ENCODE results near the gene LUC7L3. TPM values are rescaled to one million over a fixed set of nuclear protein-coding genes. Genes with fewer than 3 reads are reported as not detected.

LUC7L3 gene
- total and polyA plus RNA-seq, 8 donors, result 76.1 to 831 (median 643) TPM

- H3K4me3 ChIP-seq, result no peak overlapping the region
- no peak for TF ChIP-seq CTCF (IDR thresholded peaks at IDR 0.05)
- H3K27me3 ChIP-seq, result no peaks in the 10 kb centered on the region
- no peaks in the 10 kb centered on the region for H3K36me3 ChIP-seq
- H3K27ac ChIP-seq, result no peak overlapping the region
- DNase-seq, result no peak
- no peaks in the 10 kb centered on the region for H3K9me3 ChIP-seq
- intact Hi-C loops (cut with DNase I), result no loop called here
- H3K4me1 ChIP-seq, result peaks cover 11 to 46% of the 10 kb centered on the region in 2 donors
- no peak for ATAC-seq
These were observed 9.4 kb upstream of the LUC7L3 start for GRCh38 chr17:50710025-50710424.

- ATAC-seq (no peak), DNase-seq (no peak)
- H3K36me3 ChIP-seq, result no peaks in the 10 kb centered on the region
- no peak for TF ChIP-seq CTCF (IDR thresholded peaks at IDR 0.05)
- no peaks in the 10 kb centered on the region for H3K9me3 ChIP-seq
- peaks cover 11 to 40% of the 10 kb centered on the region in 2 donors for H3K4me1 ChIP-seq
- no peaks in the 10 kb centered on the region for H3K27me3 ChIP-seq
- no peak overlapping the region for H3K27ac ChIP-seq
- intact Hi-C loops (cut with DNase I), result no loop called here
- H3K4me3 ChIP-seq, result no peak overlapping the region
These were observed 8.8 kb upstream of the LUC7L3 start for GRCh38 chr17:50710650-50711049.

- ATAC-seq (no peak), DNase-seq (no peak)
- no peaks in the 10 kb centered on the region for H3K36me3 ChIP-seq
- peaks cover 11 to 38% of the 10 kb centered on the region in 2 donors for H3K4me1 ChIP-seq
- intact Hi-C loops (cut with DNase I), result no loop called here
- no peak overlapping the region for H3K27ac ChIP-seq
- H3K4me3 ChIP-seq, result no peak overlapping the region
- H3K9me3 ChIP-seq, result no peaks in the 10 kb centered on the region
- TF ChIP-seq CTCF (IDR thresholded peaks at IDR 0.05), result no peak
- no peaks in the 10 kb centered on the region for H3K27me3 ChIP-seq
These were observed 6.8 kb upstream of the LUC7L3 start for GRCh38 chr17:50712641-50713040.

GRCh38 chr17:50715471-50715870, 3.9 kb upstream of the LUC7L3 start:
- Histone ChIP-seq H3K4me1 (peaks cover 0 to 20% of the 10 kb centered on the region in 2 donors), H3K27ac (no peak overlapping the region), H3K36me3 (no peaks in the 10 kb centered on the region), H3K27me3 (no peaks in the 10 kb centered on the region), H3K9me3 (no peaks in the 10 kb centered on the region), H3K4me3 (no peak overlapping the region)
- intact Hi-C loops (cut with DNase I), result no loop called here
- ATAC-seq (no peak), DNase-seq (no peak)
- no peak for TF ChIP-seq CTCF (IDR thresholded peaks at IDR 0.05)

GRCh38 chr17:50719924-50720794, 756 bp downstream of the LUC7L3 start:
- peak in 1 of 4 donors; percentile 32 for DNase-seq
- no peaks in the 10 kb centered on the region for H3K36me3 ChIP-seq
- H3K27ac ChIP-seq, result peak overlapping the region; percentile 95 to 98
- H3K9me3 ChIP-seq, result no peaks in the 10 kb centered on the region
- intact Hi-C loops (cut with DNase I), result no loop called here
- TF ChIP-seq CTCF (IDR thresholded peaks at IDR 0.05), result no peak
- no peaks in the 10 kb centered on the region for H3K27me3 ChIP-seq
- ATAC-seq, result peak; percentile 29
- H3K4me3 ChIP-seq, result peak overlapping the region; percentile 71 to 96
- H3K4me1 ChIP-seq, result peaks cover 19 to 67% of the 10 kb centered on the region in 2 donors
